ENCODE measurements around the gene ANTXR1. TPM values are rescaled to one million over a fixed set of nuclear protein-coding genes. Genes with fewer than 3 reads are reported as not detected.

The ANTXR1 gene
- total and polyA plus RNA-seq, 9 of the 15 experiments (the other 6 are each of a cell fraction or from before 2014, with no cell fraction given), result 0.07 to 1.00 (median 0.54) TPM

GRCh38 chr2:69036926-69037325 lies 23.9 kb downstream of the ANTXR1 start:
- CTCF ChIA-PET (ENCODE audit: low intra/inter-chr PET ratio), result no interaction called here
- no peak overlapping the region for H3K4me2 ChIP-seq (ENCODE audit: insufficient read depth, low read length)
- H3K4me3 ChIP-seq, result no peak overlapping the region
- WGBS (ENCODE audit: insufficient coverage, low coverage, missing lambda C conversion rate), result 4% methylated on average over 4 of the region's 4 CpGs
- intact Hi-C loops (cut with micrococcal nuclease) (no loop called here), in situ Hi-C loops (cut with MboI) (loop anchor here (25.0 kb wide), 2 partner anchors 275 to 675 kb away; no protein-coding TSS in a partner anchor)
- H3K9ac ChIP-seq (ENCODE audit: insufficient read depth in 1 of 2, low read depth in 2 of 2, low read length in 2 of 2), result no peak overlapping the region
- DNase-seq (ENCODE audit: extremely low read depth in 1 of 4, low spot score in 3 of 4) (no peak), ATAC-seq (no peak), FAIRE-seq (no peak)
- peaks cover 0 to 12% of the 10 kb centered on the region in 2 experiments; a peak in 4 of 5 replicates for H3K27me3 ChIP-seq (ENCODE audit: control insufficient read depth in 2 of 2, insufficient read depth in 2 of 2, low read length in 2 of 2)
- H3K9me3 ChIP-seq (replicated peaks; ENCODE audit: control insufficient read depth, insufficient read depth, low read depth, low read length), result no peaks in the 10 kb centered on the region
- no peaks in the 10 kb centered on the region for H3K79me2 ChIP-seq (ENCODE audit: control insufficient read depth, insufficient read depth, low read length)
- no peak overlapping the region for H2AFZ ChIP-seq (ENCODE audit: low read depth, low read length)
- no peaks in the 10 kb centered on the region for H3K9me1 ChIP-seq (ENCODE audit: control insufficient read depth, insufficient read depth, low read length)
- POLR2A ChIA-PET, result no interaction called here
- BruUV-seq (replicated peaks), result no TSS peak
- H3K27ac ChIP-seq (ENCODE audit: extremely low read depth, low read depth, low read length), result no peak overlapping the region
- no peaks in the 10 kb centered on the region for H3K4me1 ChIP-seq (replicated peaks in 1 of 2; ENCODE audit: control insufficient read depth in 2 of 2, insufficient read depth in 2 of 2, low read length in 2 of 2)
- H3K36me3 ChIP-seq (ENCODE audit: control insufficient read depth, insufficient read depth, low read length), result no peaks in the 10 kb centered on the region
- TF ChIP-seq CREB5 (CRISPR knock-in tag; IDR thresholded peaks at IDR 0.05), result no peak
- no peak for TF ChIP-seq CREB3L1 (IDR thresholded peaks at IDR 0.05; ENCODE audit: borderline replicate concordance, low read depth)
- no peak for TF ChIP-seq MYNN (IDR thresholded peaks at IDR 0.05)
- no peak for TF ChIP-seq MYNN (CRISPR knock-in tag; IDR thresholded peaks at IDR 0.05)
- no peak for TF ChIP-seq ZNF695 (CRISPR knock-in tag; IDR thresholded peaks at IDR 0.05)
- TF ChIP-seq SMAD3 (CRISPR knock-in tag; conservative IDR thresholded peaks at IDR 0.05), result no peak
- no peak for TF ChIP-seq RBM34 (IDR thresholded peaks at IDR 0.05; ENCODE audit: borderline replicate concordance, insufficient read depth, low read length)
- TF ChIP-seq ATF3 (IDR thresholded peaks at IDR 0.05), result no peak
- no peak for TF ChIP-seq ATF3 (CRISPR knock-in tag; conservative IDR thresholded peaks at IDR 0.05)
- no peak for TF ChIP-seq HDAC8 (tag; IDR thresholded peaks at IDR 0.05)
- no peaks in the 10 kb centered on the region for H4K20me1 ChIP-seq (replicated peaks; ENCODE audit: control insufficient read depth, insufficient read depth, low read length)
